Measurements from ENCODE around the gene STX3. TPM values are rescaled to one million over a fixed set of nuclear protein-coding genes. Genes with fewer than 3 reads are reported as not detected.

STX3 gene
- total and polyA plus RNA-seq, 2 of the 13 experiments (the other 11 are each of a cell fraction or from before 2014, with no cell fraction given) = 16.5 to 24.0 TPM

- TF ChIP-seq BCL3 (CRISPR knock-in tag; IDR thresholded peaks at IDR 0.05) (no peak), YEATS2 (CRISPR knock-in tag; IDR thresholded peaks at IDR 0.05; ENCODE audit: borderline replicate concordance) (no peak), ZNF333 (CRISPR knock-in tag; IDR thresholded peaks at IDR 0.05; ENCODE audit: borderline replicate concordance) (peak; percentile 71; the same call in 1 of the 2 replicates), ZNF709 (CRISPR knock-in tag; IDR thresholded peaks at IDR 0.05) (peak; percentile 76; the same call in 1 of the 2 replicates), HOMEZ (CRISPR knock-in tag; IDR thresholded peaks at IDR 0.05; ENCODE audit: low read depth) (no peak), ZNF512B (CRISPR knock-in tag; IDR thresholded peaks at IDR 0.05; ENCODE audit: borderline replicate concordance) (0 out of 2 replicates have a peak, but pooled peaks have one; percentile 69), ZNF670 (CRISPR knock-in tag; IDR thresholded peaks at IDR 0.05; ENCODE audit: borderline replicate concordance) (0 out of 2 replicates have a peak, but pooled peaks have one; percentile 14), NCOA1 (CRISPR knock-in tag; IDR thresholded peaks at IDR 0.05) (no peak), ZMYM3 (CRISPR knock-in tag; IDR thresholded peaks at IDR 0.05) (peak; percentile 14; the same call in 1 of the 2 replicates), ZNF609 (CRISPR knock-in tag; IDR thresholded peaks at IDR 0.05; ENCODE audit: borderline replicate concordance) (no peak), DMTF1 (CRISPR knock-in tag; IDR thresholded peaks at IDR 0.05) (no peak), MIER3 (CRISPR knock-in tag; IDR thresholded peaks at IDR 0.05; ENCODE audit: borderline replicate concordance) (0 out of 2 replicates have a peak, but pooled peaks have one; percentile 21), ZNF234 (CRISPR knock-in tag; conservative IDR thresholded peaks at IDR 0.05) (no peak), XBP1 (CRISPR knock-in tag; IDR thresholded peaks at IDR 0.05) (no peak), NR3C1 (CRISPR knock-in tag; IDR thresholded peaks at IDR 0.05) (no peak)
Observed at GRCh38 chr11:59753650-59754493, 1.3 kb upstream of the STX3 start (continued).
